Activated naive CD8-positive, alpha-beta T cell treated with anti-CD3 and anti-CD28 coated beads, Interleukin-2, amount 50 U/mL, for 24 hours (primary cell): ENCODE measurements around the gene PSMB10.

Source experiments
- ATAC-seq: fragments of 150-1000 bp; cut with Tn5 transposase; one replicate; pipeline ENCODE4 v1.10.0; 2021
- DNase-seq: peaks from one replicate; pipeline ENCODE4 v3.0.0; 2021
- H3K27ac Mint-ChIP-seq: one replicate; pipeline ENCODE4 v1.8.0; 2021; ENCODE audit warnings: mild to moderate bottlenecking, mixed read lengths
- H3K27me3 Mint-ChIP-seq: one replicate; pipeline ENCODE4 v1.8.0; 2021; ENCODE audit warnings: mixed read lengths
- H3K36me3 Mint-ChIP-seq: one replicate; pipeline ENCODE4 v1.8.0; 2021; ENCODE audit warnings: low read depth, mixed read lengths
- H3K4me1 Mint-ChIP-seq: one replicate; pipeline ENCODE4 v1.8.0; 2021; ENCODE audit warnings: mixed read lengths
- H3K4me3 Mint-ChIP-seq: one replicate; pipeline ENCODE4 v1.8.0; 2021; ENCODE audit warnings: mild to moderate bottlenecking, moderate library complexity, mixed read lengths
- H3K9me3 Mint-ChIP-seq: one replicate; pipeline ENCODE4 v1.8.0; 2021; ENCODE audit warnings: mixed read lengths

PSMB10 gene

GRCh38 chr16:67928561-67929364 lies 7.9 kb downstream of the PSMB10 start:
- Mint-ChIP-seq H3K4me3 (no peak overlapping the region), H3K9me3 (no peaks in the 10 kb centered on the region), H3K4me1 (peaks cover 4% of the 10 kb centered on the region), H3K27me3 (no peaks in the 10 kb centered on the region), H3K36me3 (peaks cover 9% of the 10 kb centered on the region), H3K27ac (no peak overlapping the region)
- ATAC-seq (peak; percentile 80), DNase-seq (peak; percentile 84)

DNA sequence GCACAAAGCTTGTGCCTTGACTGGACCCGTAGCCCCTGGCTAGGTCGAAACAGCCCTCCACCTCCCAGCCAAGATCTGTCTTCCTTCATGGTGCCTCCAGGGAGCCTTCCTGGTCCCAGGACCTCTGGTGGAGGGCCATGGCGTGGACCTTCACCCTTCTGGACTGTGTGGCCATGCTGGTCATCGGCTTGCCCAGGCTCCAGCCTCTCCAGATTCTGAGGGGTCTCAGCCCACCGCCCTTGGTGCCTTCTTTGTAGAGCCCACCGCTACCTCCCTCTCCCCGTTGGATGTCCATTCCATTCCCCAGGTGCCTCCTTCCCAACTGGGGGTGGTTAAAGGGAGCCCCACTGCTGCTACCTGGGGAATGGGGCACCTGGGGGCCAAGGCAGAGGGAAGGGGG lies 8.5 kb downstream of the PSMB10 start:
- no peak for ATAC-seq
- no peaks in the 10 kb centered on the region for H3K9me3 Mint-ChIP-seq
- H3K36me3 Mint-ChIP-seq, result peaks cover 6% of the 10 kb centered on the region
- no peak for DNase-seq
- no peaks in the 10 kb centered on the region for H3K27me3 Mint-ChIP-seq
- H3K4me3 Mint-ChIP-seq, result no peak overlapping the region
- H3K4me1 Mint-ChIP-seq, result peaks cover 4% of the 10 kb centered on the region
- H3K27ac Mint-ChIP-seq, result no peak overlapping the region

DNA sequence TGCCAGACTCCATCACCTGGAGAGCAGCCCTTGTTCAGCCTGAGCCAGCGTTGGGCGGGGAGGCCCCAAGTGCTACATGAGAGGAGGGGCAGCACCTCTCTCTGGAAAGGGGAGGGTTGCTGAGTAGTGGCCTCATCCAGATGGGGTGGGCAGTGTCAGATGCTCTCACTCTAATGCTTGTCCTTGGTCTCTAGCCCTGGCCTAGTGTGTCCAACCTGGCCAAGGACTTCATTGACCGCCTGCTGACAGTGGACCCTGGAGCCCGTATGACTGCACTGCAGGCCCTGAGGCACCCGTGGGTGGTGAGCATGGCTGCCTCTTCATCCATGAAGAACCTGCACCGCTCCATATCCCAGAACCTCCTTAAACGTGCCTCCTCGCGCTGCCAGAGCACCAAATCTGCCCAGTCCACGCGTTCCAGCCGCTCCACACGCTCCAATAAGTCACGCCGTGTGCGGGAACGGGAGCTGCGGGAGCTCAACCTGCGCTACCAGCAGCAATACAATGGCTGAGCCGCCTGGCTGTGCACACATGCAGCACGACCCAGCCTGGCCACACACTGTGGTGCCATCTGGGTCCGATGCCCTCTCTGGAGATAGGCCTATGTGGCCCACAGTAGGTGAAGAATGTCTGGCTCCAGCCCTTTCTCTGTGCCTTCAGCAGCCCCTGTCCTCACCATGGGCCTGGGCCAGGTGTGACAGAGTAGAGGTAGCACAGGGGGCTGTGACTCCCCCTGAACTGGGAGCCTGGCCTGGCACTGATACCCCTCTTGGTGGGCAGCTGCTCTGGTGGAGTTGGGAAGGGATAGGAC lies 9.3 kb downstream of the PSMB10 start:
- Mint-ChIP-seq H3K9me3 (no peaks in the 10 kb centered on the region), H3K4me1 (peaks cover 6% of the 10 kb centered on the region), H3K27ac (no peak overlapping the region)

GRCh38 chr16:67926181-67926750 lies 10.4 kb downstream of the PSMB10 start:
- H3K27ac Mint-ChIP-seq, result no peak overlapping the region
- no peaks in the 10 kb centered on the region for H3K9me3 Mint-ChIP-seq
- no peak for ATAC-seq
- no peak for DNase-seq
- peaks cover 17% of the 10 kb centered on the region for H3K4me1 Mint-ChIP-seq
- no peak overlapping the region for H3K4me3 Mint-ChIP-seq
- H3K36me3 Mint-ChIP-seq, result peaks cover 2% of the 10 kb centered on the region
- no peaks in the 10 kb centered on the region for H3K27me3 Mint-ChIP-seq

More for the DNA sequence above, 9.3 kb downstream of the PSMB10 start:
- Mint-ChIP-seq H3K4me3 (no peak overlapping the region), H3K27me3 (no peaks in the 10 kb centered on the region), H3K36me3 (peaks cover 3% of the 10 kb centered on the region)
- DNase-seq (no peak), ATAC-seq (no peak)

- H3K4me3 Mint-ChIP-seq, result no peak overlapping the region
- H3K9me3 Mint-ChIP-seq, result no peaks in the 10 kb centered on the region
- H3K36me3 Mint-ChIP-seq, result peaks cover 2% of the 10 kb centered on the region
- ATAC-seq (no peak), DNase-seq (no peak)
- H3K4me1 Mint-ChIP-seq, result peaks cover 23% of the 10 kb centered on the region
- no peak overlapping the region for H3K27ac Mint-ChIP-seq
- H3K27me3 Mint-ChIP-seq, result no peaks in the 10 kb centered on the region
Measured at GRCh38 chr16:67924140-67924906, 12.3 kb downstream of the PSMB10 start.

- ATAC-seq, result no peak
Measured at GRCh38 chr16:67923414-67924116, 13.1 kb downstream of the PSMB10 start.

GRCh38 chr16:67922740-67923139 lies 13.9 kb downstream of the PSMB10 start:
- H3K4me3 Mint-ChIP-seq, result no peak overlapping the region
- H3K4me1 Mint-ChIP-seq, result peaks cover 32% of the 10 kb centered on the region
- H3K27ac Mint-ChIP-seq, result peak overlapping the region; percentile 85
- H3K27me3 Mint-ChIP-seq, result no peaks in the 10 kb centered on the region
- no peak for ATAC-seq
- peaks cover 5% of the 10 kb centered on the region for H3K36me3 Mint-ChIP-seq
- H3K9me3 Mint-ChIP-seq, result no peaks in the 10 kb centered on the region
- DNase-seq, result no peak

More at GRCh38 chr16:67923414-67924116, 13.1 kb downstream of the PSMB10 start:
- Mint-ChIP-seq H3K4me1 (peaks cover 25% of the 10 kb centered on the region), H3K36me3 (peaks cover 2% of the 10 kb centered on the region), H3K4me3 (no peak overlapping the region), H3K9me3 (no peaks in the 10 kb centered on the region), H3K27ac (peak overlapping the region; percentile 85), H3K27me3 (no peaks in the 10 kb centered on the region)
- no peak for DNase-seq

- Mint-ChIP-seq H3K36me3 (peaks cover 5% of the 10 kb centered on the region), H3K27me3 (no peaks in the 10 kb centered on the region), H3K27ac (peak overlapping the region; percentile 85), H3K4me1 (peaks cover 37% of the 10 kb centered on the region), H3K4me3 (peak overlapping the region; percentile 39), H3K9me3 (no peaks in the 10 kb centered on the region)
- DNase-seq (no peak), ATAC-seq (peak; percentile 56)
Measured at GRCh38 chr16:67922221-67922620, 14.4 kb downstream of the PSMB10 start.

DNA sequence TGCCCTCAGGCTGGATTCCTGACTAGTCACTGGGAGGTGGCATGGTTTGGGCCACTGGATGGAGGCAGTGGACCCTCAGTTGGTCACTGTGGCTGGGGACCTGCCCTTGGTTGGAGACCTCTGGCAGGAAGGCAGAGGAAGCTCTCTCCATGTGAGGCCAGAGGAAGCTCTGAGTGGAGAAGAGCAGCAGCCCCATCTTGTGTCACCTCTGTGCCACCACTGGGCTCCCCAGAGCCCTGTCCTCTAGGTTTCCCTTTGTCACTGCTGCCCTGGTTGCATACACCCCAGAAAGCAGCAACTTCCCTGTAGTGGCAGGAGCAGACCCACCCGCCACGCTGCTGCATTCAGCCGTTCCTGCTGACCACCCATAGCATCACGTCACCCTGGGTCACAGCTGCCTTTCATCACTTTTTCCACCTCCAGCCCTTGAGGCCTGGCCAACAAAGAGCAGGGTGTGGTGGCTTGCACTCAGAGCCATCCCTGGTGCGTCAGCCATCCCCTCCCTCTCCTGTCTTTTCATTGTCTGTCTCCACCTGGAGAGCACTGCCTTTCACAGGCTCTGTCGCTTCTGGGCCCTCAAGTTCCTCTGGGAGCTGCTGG lies 16.9 kb downstream of the PSMB10 start:
- H3K9me3 Mint-ChIP-seq, result no peaks in the 10 kb centered on the region
- peaks cover 5% of the 10 kb centered on the region for H3K36me3 Mint-ChIP-seq
- H3K27me3 Mint-ChIP-seq, result no peaks in the 10 kb centered on the region
- H3K27ac Mint-ChIP-seq, result no peak overlapping the region
- ATAC-seq (no peak), DNase-seq (no peak)
- peaks cover 43% of the 10 kb centered on the region for H3K4me1 Mint-ChIP-seq
- no peak overlapping the region for H3K4me3 Mint-ChIP-seq

- H3K9me3 Mint-ChIP-seq, result no peaks in the 10 kb centered on the region
- H3K27ac Mint-ChIP-seq, result peak overlapping the region; percentile 85
- ATAC-seq (peak; percentile 99), DNase-seq (peak; percentile 35)
- H3K4me3 Mint-ChIP-seq, result no peak overlapping the region
- peaks cover 7% of the 10 kb centered on the region for H3K36me3 Mint-ChIP-seq
- H3K4me1 Mint-ChIP-seq, result peaks cover 38% of the 10 kb centered on the region
- H3K27me3 Mint-ChIP-seq, result no peaks in the 10 kb centered on the region
Measured at GRCh38 chr16:67917852-67918236, 18.8 kb downstream of the PSMB10 start.

GRCh38 chr16:67917140-67917851 lies 19.4 kb downstream of the PSMB10 start:
- Mint-ChIP-seq H3K27ac (peak overlapping the region; percentile 85), H3K4me3 (no peak overlapping the region), H3K36me3 (peaks cover 7% of the 10 kb centered on the region), H3K9me3 (no peaks in the 10 kb centered on the region), H3K27me3 (no peaks in the 10 kb centered on the region), H3K4me1 (peaks cover 36% of the 10 kb centered on the region)
- ATAC-seq (peak; percentile 0), DNase-seq (no peak)

GRCh38 chr16:67915831-67916723 lies 20.6 kb downstream of the PSMB10 start:
- Mint-ChIP-seq H3K4me1 (peaks cover 24% of the 10 kb centered on the region), H3K4me3 (no peak overlapping the region), H3K36me3 (peaks cover 5% of the 10 kb centered on the region), H3K27me3 (no peaks in the 10 kb centered on the region), H3K27ac (peak overlapping the region; percentile 46), H3K9me3 (no peaks in the 10 kb centered on the region)
- DNase-seq, result no peak
- no peak for ATAC-seq
